GF-D8 (cell line): Measurements from ENCODE around the gene HMGXB3.

ENCODE experiments used
- DNase-seq: peaks from one replicate; lab custom pipeline; 2025; lab: John Stamatoyannopoulos, UW

Gene HMGXB3

GRCh38 chr5:149982505-149982904 lies 18.0 kb upstream of the HMGXB3 start:
- DNase-seq = no peak

GRCh38 chr5:149988126-149988525 lies 12.4 kb upstream of the HMGXB3 start:
- no peak for DNase-seq

- no peak for DNase-seq
Observed at GRCh38 chr5:149990518-149991376, 9.8 kb upstream of the HMGXB3 start.

- no peak for DNase-seq
Observed at GRCh38 chr5:149993471-149993870, 7.1 kb upstream of the HMGXB3 start.

GRCh38 chr5:149995385-149996204 lies 4.9 kb upstream of the HMGXB3 start:
- no peak for DNase-seq

GRCh38 chr5:149996205-149996890 lies 4.2 kb upstream of the HMGXB3 start:
- no peak for DNase-seq

- no peak for DNase-seq
Observed at GRCh38 chr5:149998281-149998680, 2.3 kb upstream of the HMGXB3 start.

GRCh38 chr5:149999359-149999758 lies 1.2 kb upstream of the HMGXB3 start:
- no peak for DNase-seq

GRCh38 chr5:149999866-150000255 lies 678 bp upstream of the HMGXB3 start:
- DNase-seq = no peak

GRCh38 chr5:150000990-150001659 lies 586 bp downstream of the HMGXB3 start:
- DNase-seq = no peak

- DNase-seq = peak; percentile 77
Observed at GRCh38 chr5:150001660-150002486, 1.3 kb downstream of the HMGXB3 start.

- DNase-seq = no peak
Observed at GRCh38 chr5:150006318-150006717, 5.8 kb downstream of the HMGXB3 start.

- DNase-seq = no peak
Observed at GRCh38 chr5:150007050-150007449, 6.5 kb downstream of the HMGXB3 start.

GRCh38 chr5:150009671-150010387 lies 9.3 kb downstream of the HMGXB3 start:
- no peak for DNase-seq

GRCh38 chr5:150013931-150014330 lies 13.4 kb downstream of the HMGXB3 start:
- no peak for DNase-seq

GRCh38 chr5:150014456-150014855 lies 13.9 kb downstream of the HMGXB3 start:
- DNase-seq = no peak

- no peak for DNase-seq
Observed at GRCh38 chr5:150015415-150015814, 14.9 kb downstream of the HMGXB3 start.

- DNase-seq = no peak
Observed at GRCh38 chr5:150016537-150016936, 16.0 kb downstream of the HMGXB3 start.

- no peak for DNase-seq
Observed at GRCh38 chr5:150017226-150018005, 16.9 kb downstream of the HMGXB3 start.

- no peak for DNase-seq
Observed at GRCh38 chr5:150020249-150020648, 19.7 kb downstream of the HMGXB3 start.
